ENCODE measurements around the gene NAXD.
"Not testable (repeated sequence)": the region's sequence is repeated elsewhere in the genome, so short reads cannot be mapped to it uniquely, and the experiment has no call there.

The NAXD gene

DNA sequence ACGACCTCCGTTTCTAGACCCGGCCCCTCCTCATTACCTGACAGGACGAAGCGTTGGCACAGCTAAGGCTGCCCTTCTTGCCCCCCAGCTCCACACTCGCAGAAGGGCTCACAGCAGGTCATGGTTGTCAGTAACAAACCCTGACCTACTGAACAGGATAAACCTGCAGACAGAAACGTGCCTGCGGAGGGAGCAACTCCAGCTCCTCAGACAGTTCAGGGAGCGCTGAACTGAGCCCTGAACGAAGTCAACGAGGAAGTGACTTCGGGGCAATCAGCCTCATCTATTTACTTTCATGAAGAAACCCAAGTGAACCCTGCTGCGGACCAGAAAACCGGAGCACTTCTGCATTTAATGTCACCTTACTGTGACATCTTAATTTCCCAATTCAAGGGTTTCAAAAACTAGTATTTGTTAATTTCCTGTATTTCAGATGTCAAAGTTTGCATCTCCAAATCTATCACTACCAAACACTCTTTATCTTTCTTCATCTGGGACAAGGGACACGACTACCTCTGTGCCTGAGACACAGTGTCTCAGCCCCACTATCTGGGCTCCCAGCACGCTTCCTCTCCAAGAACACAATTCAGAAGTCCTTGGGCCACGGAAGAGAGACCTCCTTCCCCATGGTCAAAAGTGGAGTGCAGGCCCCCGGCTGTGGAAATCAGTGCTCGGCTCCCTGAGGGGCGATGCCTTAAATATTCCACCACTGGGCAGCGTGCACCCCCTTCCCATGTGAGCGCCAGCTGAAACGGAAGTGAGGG is 50.3 kb downstream of the NAXD start:
- POLR2A ChIA-PET (ENCODE audit: low non-redundant PET) = no interaction called here
- no peak for DNase-seq (ENCODE audit: low spot score)

GRCh38 chr13:110666255-110666533 is 50.8 kb downstream of the NAXD start:
- CTCF ChIA-PET = interaction anchor here (0.5 kb wide), 1 partner anchor 64 kb away, joined by 4 read pairs; no protein-coding TSS in a partner anchor
- H3K27ac ChIP-seq = no peak overlapping the region
- no peak for DNase-seq (ENCODE audit: low spot score)

More for the DNA sequence above, 50.3 kb downstream of the NAXD start:
- CTCF ChIA-PET = interaction anchor here (0.5 kb wide), 1 partner anchor 64 kb away, joined by 4 read pairs; no protein-coding TSS in a partner anchor
- TF ChIP-seq, protein P1, sequence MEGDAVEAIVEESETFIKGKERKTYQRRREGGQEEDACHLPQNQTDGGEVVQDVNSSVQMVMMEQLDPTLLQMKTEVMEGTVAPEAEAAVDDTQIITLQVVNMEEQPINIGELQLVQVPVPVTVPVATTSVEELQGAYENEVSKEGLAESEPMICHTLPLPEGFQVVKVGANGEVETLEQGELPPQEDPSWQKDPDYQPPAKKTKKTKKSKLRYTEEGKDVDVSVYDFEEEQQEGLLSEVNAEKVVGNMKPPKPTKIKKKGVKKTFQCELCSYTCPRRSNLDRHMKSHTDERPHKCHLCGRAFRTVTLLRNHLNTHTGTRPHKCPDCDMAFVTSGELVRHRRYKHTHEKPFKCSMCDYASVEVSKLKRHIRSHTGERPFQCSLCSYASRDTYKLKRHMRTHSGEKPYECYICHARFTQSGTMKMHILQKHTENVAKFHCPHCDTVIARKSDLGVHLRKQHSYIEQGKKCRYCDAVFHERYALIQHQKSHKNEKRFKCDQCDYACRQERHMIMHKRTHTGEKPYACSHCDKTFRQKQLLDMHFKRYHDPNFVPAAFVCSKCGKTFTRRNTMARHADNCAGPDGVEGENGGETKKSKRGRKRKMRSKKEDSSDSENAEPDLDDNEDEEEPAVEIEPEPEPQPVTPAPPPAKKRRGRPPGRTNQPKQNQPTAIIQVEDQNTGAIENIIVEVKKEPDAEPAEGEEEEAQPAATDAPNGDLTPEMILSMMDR (conservative IDR thresholded peaks at IDR 0.05; ENCODE audit: low read depth) = no peak
- no peak overlapping the region for H3K27ac ChIP-seq

DNA sequence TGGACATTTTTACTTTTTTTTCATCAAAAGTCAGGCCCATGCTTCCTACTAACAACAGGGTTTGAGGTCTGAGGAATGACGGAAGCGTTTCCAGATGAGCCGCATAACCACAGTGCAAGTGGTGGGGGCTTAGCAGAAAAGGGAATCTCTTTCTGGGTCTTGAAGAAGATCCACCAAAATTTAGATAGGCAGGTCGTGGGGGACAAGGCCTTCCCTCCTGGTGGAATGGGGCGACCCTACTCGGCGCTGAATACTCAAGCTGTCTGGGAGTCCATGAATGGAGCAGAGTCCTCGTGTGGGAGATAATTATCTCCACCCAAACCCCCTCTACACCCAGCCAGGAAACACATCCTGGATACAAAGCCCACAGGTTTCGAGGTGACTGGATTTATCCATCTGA is 53.7 kb downstream of the NAXD start:
- TF ChIP-seq, protein P1 (conservative IDR thresholded peaks at IDR 0.05; ENCODE audit: low read depth) = no peak
- CTCF ChIA-PET = no interaction called here
- H3K27ac ChIP-seq = no peak overlapping the region
- POLR2A ChIA-PET (ENCODE audit: low non-redundant PET) = no interaction called here
- no peak for DNase-seq (ENCODE audit: low spot score)

More at GRCh38 chr13:110666255-110666533, 50.8 kb downstream of the NAXD start:
- POLR2A ChIA-PET (ENCODE audit: low non-redundant PET) = no interaction called here
- TF ChIP-seq, protein P1 (conservative IDR thresholded peaks at IDR 0.05; ENCODE audit: low read depth) = no peak

- H3K27ac ChIP-seq; DNase-seq (ENCODE audit: low spot score); POLR2A ChIA-PET (ENCODE audit: low non-redundant PET): not testable (repeated sequence)
- CTCF ChIA-PET = interaction anchor here (0.6 kb wide), 1 partner anchor 80 kb away, joined by 3 read pairs; no protein-coding TSS in a partner anchor
Measured at GRCh38 chr13:110669814-110670213, 54.5 kb downstream of the NAXD start.

DNA sequence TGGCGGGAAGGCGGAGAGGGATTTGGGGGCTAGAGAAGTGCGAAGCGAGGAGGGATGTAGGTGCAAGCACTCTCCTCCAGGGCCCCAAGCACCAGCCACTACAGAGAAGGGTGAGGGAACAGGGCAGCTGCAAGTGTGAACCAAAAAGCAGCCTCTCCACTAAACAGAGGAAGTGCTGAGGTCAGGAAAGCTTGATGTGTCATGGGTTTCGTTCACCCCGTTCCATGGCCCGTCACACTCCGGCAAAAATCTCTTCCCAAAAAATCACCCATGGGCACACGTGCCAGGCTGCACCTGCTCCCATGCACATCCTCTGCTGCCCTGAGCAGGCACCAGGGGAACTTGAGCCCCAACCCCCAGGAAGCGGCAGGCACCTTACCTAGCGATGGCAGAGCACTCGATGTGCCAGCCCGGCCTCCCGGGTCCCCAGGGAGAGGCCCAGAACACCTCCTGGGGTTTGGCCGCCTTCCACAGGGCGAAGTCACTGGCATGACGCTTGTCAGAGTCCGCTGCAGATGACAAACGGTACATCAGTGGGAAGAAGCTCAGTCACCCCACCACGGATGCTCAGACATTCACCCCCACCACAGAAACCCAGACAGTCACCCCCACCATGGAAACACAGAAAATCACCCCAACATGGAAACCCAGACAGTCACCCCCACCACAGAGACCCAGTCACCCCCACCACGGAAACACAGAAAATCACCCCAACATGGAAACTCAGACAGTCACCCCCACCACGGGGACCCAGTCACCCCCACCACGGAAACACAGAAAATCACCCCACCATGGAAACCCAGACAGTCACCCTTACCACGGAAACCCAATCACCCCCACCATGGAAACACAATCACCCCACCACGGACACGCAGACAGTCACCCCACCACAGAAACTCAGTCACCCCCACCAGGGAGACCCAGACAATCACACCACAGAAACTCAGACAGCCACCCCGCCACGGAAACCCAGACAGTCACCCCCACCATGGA is 61.5 kb downstream of the NAXD start:
- ChIA-PET POLR2A (ENCODE audit: low non-redundant PET) (no interaction called here), CTCF (no interaction called here)
- H3K27ac ChIP-seq = no peak overlapping the region
- no peak for DNase-seq (ENCODE audit: low spot score)
- TF ChIP-seq, protein P1 (conservative IDR thresholded peaks at IDR 0.05; ENCODE audit: low read depth) = no peak

DNA sequence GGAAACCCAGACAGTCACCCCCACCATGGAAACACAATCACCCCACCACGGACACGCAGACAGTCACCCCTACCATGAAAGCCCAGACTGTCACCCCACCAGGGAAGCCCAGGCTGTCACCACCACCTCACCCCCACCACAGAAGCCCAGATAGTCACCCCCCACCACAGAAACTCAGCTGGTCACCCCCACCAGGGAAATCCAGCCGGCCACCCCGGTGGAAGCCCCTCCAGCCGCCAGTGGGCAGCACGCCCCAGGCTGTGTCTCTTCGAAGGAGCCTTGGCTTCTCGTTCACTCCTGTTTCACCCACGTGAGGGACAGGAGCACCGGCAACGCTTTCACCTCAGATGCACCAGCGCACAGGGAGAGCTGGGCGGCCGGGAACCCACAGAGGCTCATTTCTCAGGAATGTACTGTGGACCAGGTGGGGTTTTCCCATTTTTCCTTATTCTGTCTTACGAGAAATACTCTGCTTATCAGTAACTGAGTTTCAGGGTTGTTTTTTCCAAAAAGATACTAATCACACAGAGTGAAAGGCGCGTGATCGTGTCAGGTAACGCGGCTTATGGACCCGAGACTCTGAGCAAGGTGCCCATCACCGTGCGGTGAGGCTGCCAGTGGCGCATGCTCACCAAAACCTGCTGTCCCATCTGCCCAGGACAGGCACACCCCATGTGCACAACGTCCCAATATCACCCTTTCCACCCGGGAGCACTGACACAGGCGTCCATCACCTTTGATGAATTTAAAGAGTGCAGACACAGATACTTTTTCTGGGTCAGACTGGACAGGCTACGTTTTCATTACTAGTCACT is 62.6 kb downstream of the NAXD start:
- TF ChIP-seq, protein P1 (conservative IDR thresholded peaks at IDR 0.05; ENCODE audit: low read depth) = no peak
- POLR2A ChIA-PET (ENCODE audit: low non-redundant PET) = no interaction called here
- H3K27ac ChIP-seq = no peak overlapping the region
- CTCF ChIA-PET = no interaction called here
- DNase-seq (ENCODE audit: low spot score) = no peak
